K562 (cell line): ENCODE measurements around the gene SFTPB. TPM values are rescaled to one million over a fixed set of nuclear protein-coding genes. Genes with fewer than 3 reads are reported as not detected.
A peak's percentile ranks its signal among the peaks of the same experiment; 100 is the strongest.

Experiments used
- CBX5 ChIP-seq: IDR thresholded peaks from 2 replicates; pipeline ENCODE4 v1.6.1; 2014; ENCODE audit warnings: low read depth, borderline replicate concordance
- HNRNPK ChIP-seq: fragments of 200-400 bp; formaldehyde crosslinking; IDR thresholded peaks from one replicate; pipeline ENCODE4 v1.6.1; 2018; ENCODE audit warnings: mild to moderate bottlenecking, low read depth, low read length; ENCODE audit not compliant: poor library complexity, severe bottlenecking
- IRF9 ChIP-seq: fragments of 450-650 bp; IDR thresholded peaks from 2 replicates; pipeline ENCODE4 v1.6.1; 2016; ENCODE audit warnings: missing biosample characterization, missing genetic modification characterization
- LCOR ChIP-seq: sonication (generic); formaldehyde crosslinking; IDR thresholded peaks from 2 replicates; pipeline ENCODE4 v1.8.0; 2022; ENCODE audit warnings: mild to moderate bottlenecking, missing genetic modification reagents
- NR2C2 ChIP-seq, 2 experiments: fragments of 200-800 bp in 1 of 2; sonication (Bioruptor generic) in 1 of 2; sonication (generic) in 1 of 2; formaldehyde crosslinking in 1 of 2; IDR thresholded peaks; 2 replicates each; pipeline versions ENCODE4 v1.6.1 to v1.8.0; 2016 to 2022; ENCODE audit warnings: mild to moderate bottlenecking in 1 of 2, missing compliant biosample characterization in 1 of 2, missing genetic modification characterization in 1 of 2, missing genetic modification reagents in 1 of 2
- PML ChIP-seq: IDR thresholded peaks from 2 replicates; pipeline ENCODE4 v1.6.1; 2012; ENCODE audit warnings: low read length, inconsistent platforms
- RBFOX2 ChIP-seq: fragments of 200-400 bp; formaldehyde crosslinking; IDR thresholded peaks from 2 replicates; pipeline ENCODE4 v1.6.1; 2017; ENCODE audit warnings: low read depth, mild to moderate bottlenecking, low read length, moderate library complexity
- REST ChIP-seq, 2 experiments: fragments of 450-650 bp; formaldehyde crosslinking in 1 of 2; IDR thresholded peaks; 2 replicates each; pipeline versions ENCODE4 v1.4.0 to v1.6.1; 2014 to 2020; ENCODE audit warnings: mild to moderate bottlenecking in 2 of 2, borderline replicate concordance in 1 of 2, low read depth in 1 of 2
- TRIM25 ChIP-seq: fragments of 450-650 bp; IDR thresholded peaks from 2 replicates; pipeline ENCODE4 v1.7.0; 2016; ENCODE audit warnings: borderline replicate concordance
- XRCC5 ChIP-seq: fragments of 200-400 bp; formaldehyde crosslinking; IDR thresholded peaks from 2 replicates; pipeline ENCODE4 v1.6.1; 2017; ENCODE audit warnings: low read depth, mild to moderate bottlenecking, low read length
- ZBTB26 ChIP-seq: fragments of 450-650 bp; formaldehyde crosslinking; IDR thresholded peaks from 2 replicates; pipeline ENCODE4 v1.4.0; 2022; ENCODE audit warnings: missing genetic modification characterization
- ZFP91 ChIP-seq: sonication (generic); formaldehyde crosslinking; IDR thresholded peaks from 2 replicates; pipeline ENCODE4 v1.8.0; 2022; ENCODE audit warnings: mild to moderate bottlenecking, missing genetic modification reagents
- ZNF212 ChIP-seq: fragments of 450-650 bp; formaldehyde crosslinking; IDR thresholded peaks from 2 replicates; pipeline ENCODE4 v1.4.0; 2020; ENCODE audit warnings: mild to moderate bottlenecking
- ZNF766 ChIP-seq: fragments of 200-800 bp; sonication (Bioruptor generic); conservative IDR thresholded peaks from 2 replicates; pipeline ENCODE4 v1.6.1; 2016; ENCODE audit warnings: missing genetic modification characterization, missing compliant biosample characterization
- polyA plus RNA-seq, 8 experiments: library from polyadenylated mRNA; depleted of rRNA in 4 of 8; stranded (reverse) in 5 of 8; unstranded in 3 of 8; fragments of >200 nt; fragmentation: Nextera tagmentation in 2 of 8; fragmentation: Illumina TruSeq in 1 of 8; extraction: Ambion mirVana in 2 of 8; extraction: Trizol in 1 of 8; gene quantifications; 2 replicates each; pipeline versions ENCODE4 v1.2.1 to v1.2.3, GENCODE V29; 2011 to 2014; ENCODE audit warnings: inconsistent platforms in 1 of 8, missing spikeins in 1 of 8
- total RNA-seq, 7 experiments: library from RNA; depleted of rRNA in 6 of 7; stranded (reverse); fragments of >200 nt in 6 of 7; fragmentation: Illumina TruSeq in 2 of 7; extraction: Trizol in 2 of 7; gene quantifications; 2 replicates each; pipeline versions ENCODE4 v1.2.1 to v1.2.3, GENCODE V29; 2011 to 2021; ENCODE audit warnings: low replicate concordance in 1 of 7

Gene SFTPB
- total and polyA plus RNA-seq, 9 of the 15 experiments (the other 6 are each of a cell fraction or from before 2014, with no cell fraction given), result 0.03 to 7.0 TPM; not detected in 7

GRCh38 chr2:85705680-85706039 lies 37.7 kb upstream of the SFTPB start (continued):
- TF ChIP-seq IRF9 (tag) (peak; percentile 81; the same call in 1 of the 2 replicates), TRIM25 (no peak), CBX5 (no peak), XRCC5 (no peak), HNRNPK (no peak), LCOR (CRISPR knock-in tag) (no peak), ZNF766 (CRISPR knock-in tag) (no peak), RBFOX2 (no peak), REST (IDR thresholded peaks at IDR 0.05; ENCODE audit: borderline replicate concordance) (peak; percentile 16; the same call in 1 of the 2 replicates), REST (CRISPR knock-in tag; IDR thresholded peaks at IDR 0.05; ENCODE audit: low read depth) (no peak), NR2C2 (CRISPR knock-in tag; IDR thresholded peaks at IDR 0.05) (no peak), NR2C2 (tag; IDR thresholded peaks at IDR 0.05) (peak; percentile 76; the same call in 1 of the 2 replicates), ZNF212 (no peak), ZFP91 (CRISPR knock-in tag) (no peak), ZBTB26 (CRISPR knock-in tag) (no peak), PML (no peak)
